H1 (cell line): ENCODE results near the gene HKDC1. TPM values are rescaled to one million over a fixed set of nuclear protein-coding genes. Genes with fewer than 3 reads are reported as not detected.

ENCODE experiments used
- ATF2 ChIP-seq: IDR thresholded peaks from 2 replicates; pipeline ENCODE4 v1.6.1; 2012; ENCODE audit warnings: low read length, inconsistent platforms
- BRCA1 ChIP-seq: IDR thresholded peaks from 2 replicates; pipeline ENCODE4 v1.6.1; 2012; ENCODE audit warnings: low read depth, low read length, improper control_type of control experiment
- CHD7 ChIP-seq: fragments of 300-600 bp; sonication (generic); IDR thresholded peaks from 2 replicates; pipeline ENCODE4 v1.7.1; 2012; ENCODE audit warnings: low read length, moderate library complexity, mild to moderate bottlenecking, inconsistent platforms; ENCODE audit not compliant: insufficient replicate concordance
- EZH2 ChIP-seq: fragments of 200-600 bp; sonication (generic); IDR thresholded peaks from 2 replicates; pipeline ENCODE4 v1.7.1; 2012; ENCODE audit warnings: low read depth, mild to moderate bottlenecking, moderate library complexity, low read length, inconsistent platforms; ENCODE audit not compliant: severe bottlenecking
- KDM1A ChIP-seq: fragments of 200-600, 300-600 bp; sonication (generic); IDR thresholded peaks from 2 replicates; pipeline ENCODE4 v1.7.1; 2016; ENCODE audit warnings: mild to moderate bottlenecking, low read length, borderline replicate concordance
- KDM4A ChIP-seq: IDR thresholded peaks from one replicate; pipeline ENCODE4 v1.7.1; 2012; ENCODE audit warnings: low read depth, mild to moderate bottlenecking, moderate library complexity, low read length, inconsistent platforms; ENCODE audit not compliant: severe bottlenecking
- SRF ChIP-seq: IDR thresholded peaks from 2 replicates; pipeline ENCODE4 v1.6.1; 2011; ENCODE audit warnings: mild to moderate bottlenecking, low read depth, low read length, moderate library complexity
- TCF12 ChIP-seq: IDR thresholded peaks from 2 replicates; pipeline ENCODE4 v1.6.1; 2011; ENCODE audit warnings: low read depth, mild to moderate bottlenecking, low read length
- polyA plus RNA-seq, 7 experiments: library from polyadenylated mRNA; depleted of rRNA in 3 of 7; stranded (reverse) in 5 of 7; unstranded in 2 of 7; fragments of >200 nt in 5 of 7; fragments of 200-250 nt in 2 of 7; gene quantifications; 1 replicate in 5 of 7; 2 replicates in 1 of 7; 4 replicates in 1 of 7; pipeline versions ENCODE4 v1.2.1 to v1.2.3, GENCODE V29; 2011 to 2013; ENCODE audit warnings: missing spikeins in 2 of 7, mixed read lengths in 2 of 7
- total RNA-seq: library from RNA; stranded (reverse); fragmentation: NEBNext Ultra II Directional; extraction: Animal tissue kit (Norgen Biotek cat#: 25700); gene quantifications from 2 replicates; pipeline ENCODE4 v1.2.1, GENCODE V29; 2021

Gene HKDC1
- total and polyA plus RNA-seq, 2 of the 8 experiments (the other 6 are each of a cell fraction or from before 2014, with no cell fraction given) = 0.12 to 0.78 TPM

GRCh38 chr10:69179743-69180524, 40.2 kb upstream of the HKDC1 start, which contains the start of gene SUPV3L1 (continued):
- peak; percentile 91 for TF ChIP-seq ATF2
- TF ChIP-seq KDM1A = no peak
- TF ChIP-seq KDM4A = peak; percentile 100
- peak; percentile 75; the same call in 1 of the 2 replicates for TF ChIP-seq SRF
- no peak for TF ChIP-seq CHD7
- no peak for TF ChIP-seq TCF12
- no peak for TF ChIP-seq BRCA1
- no peak for TF ChIP-seq EZH2
